ENCODE measurements around the gene PDE8A.

Gene PDE8A

DNA sequence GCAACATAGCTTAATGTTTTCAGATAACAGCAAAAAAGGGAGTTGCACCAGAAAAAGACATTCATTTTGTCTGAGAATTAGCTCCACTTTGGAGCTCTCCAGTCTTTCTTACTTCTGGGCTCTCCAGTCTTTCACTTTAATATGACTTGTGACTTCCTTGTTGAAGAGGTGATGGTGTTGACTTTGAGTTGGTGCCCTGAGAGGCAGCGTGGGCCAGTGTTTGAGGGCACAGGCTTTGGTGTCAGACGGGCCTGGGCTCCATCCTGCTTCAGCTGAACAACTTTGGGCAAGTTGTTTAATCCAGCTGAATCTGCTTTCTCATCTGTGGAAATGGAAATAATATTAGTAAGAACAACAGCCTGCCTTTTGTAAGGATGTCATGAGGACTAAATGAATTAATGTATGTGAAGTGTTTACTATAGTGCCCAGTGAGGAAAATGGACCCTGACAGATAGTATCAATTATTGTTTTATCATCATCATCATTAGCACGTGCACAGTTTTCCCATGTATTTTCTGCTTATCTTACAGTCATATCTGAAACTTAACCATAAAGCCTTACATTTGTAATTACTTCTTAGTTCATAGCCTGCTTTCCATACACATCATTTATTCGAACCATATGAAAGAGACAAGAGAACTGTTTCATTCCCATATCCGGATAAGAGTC is 108.4 kb downstream of the PDE8A start:
- no peak for DNase-seq (ENCODE audit: low read depth in 2 of 2)

DNA sequence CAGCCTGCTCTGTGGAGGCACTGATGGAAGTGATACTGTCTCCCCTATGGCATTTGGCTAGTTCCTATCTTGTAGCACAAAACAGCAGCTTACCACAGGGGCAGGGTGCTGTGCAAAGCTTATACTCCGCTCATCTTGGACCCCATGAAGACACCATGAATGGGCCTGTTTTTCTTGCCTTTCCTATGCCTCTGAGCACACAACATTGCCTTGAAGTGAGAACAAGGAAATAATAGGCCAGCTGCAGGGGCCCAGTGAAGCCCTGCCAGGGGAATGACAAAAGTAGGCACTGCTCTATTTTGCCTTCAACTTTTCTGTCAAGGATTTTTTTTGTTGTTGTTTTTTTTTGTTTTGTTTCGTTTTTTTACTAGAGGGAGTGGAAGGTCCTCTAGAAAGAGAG is 110.3 kb downstream of the PDE8A start:
- DNase-seq (ENCODE audit: low read depth in 2 of 2) = no peak

DNA sequence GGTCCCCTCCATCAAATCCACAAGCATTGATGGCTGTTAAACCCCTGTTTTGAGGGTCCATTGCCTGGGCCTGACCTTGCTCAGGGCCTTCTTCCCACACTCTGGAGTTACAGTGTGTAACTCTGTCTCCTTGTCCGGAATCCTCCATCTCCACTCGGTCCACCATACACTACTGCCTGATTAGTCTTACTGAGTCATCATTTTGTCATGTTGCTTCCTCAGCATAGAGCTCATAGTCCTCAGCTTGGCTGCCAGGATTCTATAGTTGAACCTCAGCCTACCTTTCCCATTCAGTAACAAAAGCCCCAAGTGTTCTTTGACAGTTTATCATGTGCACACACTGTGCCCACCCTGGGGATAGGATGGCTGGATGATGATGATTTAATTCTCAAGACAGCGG is 113.0 kb downstream of the PDE8A start:
- DNase-seq (ENCODE audit: low read depth in 2 of 2) = no peak

DNA sequence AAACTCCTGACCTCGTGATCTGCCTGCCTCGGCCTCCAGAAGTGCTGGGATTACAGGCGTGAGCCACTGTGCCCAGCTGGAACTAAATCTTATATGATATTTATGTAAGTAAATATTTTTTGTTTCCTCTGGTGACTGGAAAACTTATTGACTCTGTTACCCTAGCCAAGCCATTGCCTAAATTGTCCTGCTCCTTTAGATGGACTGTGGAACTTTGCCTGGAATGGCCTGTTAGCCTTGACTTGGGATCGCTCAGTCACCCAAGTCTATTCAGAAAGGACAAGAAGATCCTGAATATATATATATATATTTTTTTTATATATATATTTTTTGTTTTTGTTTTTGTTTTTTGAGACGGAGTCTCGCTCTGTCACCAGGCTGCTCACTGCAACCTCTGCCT is 113.9 kb downstream of the PDE8A start:
- DNase-seq (ENCODE audit: low read depth in 2 of 2) = no peak

DNA sequence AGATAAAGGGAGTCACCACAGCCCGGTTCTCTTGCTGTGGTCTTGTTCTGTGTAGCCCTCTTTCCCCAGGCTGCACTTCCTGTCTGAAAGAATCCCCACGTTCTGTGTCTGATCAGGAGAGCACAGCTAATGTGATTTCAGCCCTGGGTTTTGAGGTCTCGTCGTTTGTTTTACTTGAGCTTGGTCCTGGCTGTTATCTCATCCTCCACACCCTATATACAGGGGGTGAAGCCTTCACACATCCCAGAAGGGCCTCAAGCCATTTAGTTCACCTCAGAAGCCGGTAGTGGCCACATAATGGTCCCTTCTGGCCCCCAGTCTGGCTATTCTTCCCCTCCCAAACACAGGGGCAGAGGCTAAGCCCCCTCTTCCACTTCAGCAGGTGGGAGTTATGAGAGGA is 115.6 kb downstream of the PDE8A start:
- no peak for DNase-seq (ENCODE audit: low read depth in 2 of 2)

DNA sequence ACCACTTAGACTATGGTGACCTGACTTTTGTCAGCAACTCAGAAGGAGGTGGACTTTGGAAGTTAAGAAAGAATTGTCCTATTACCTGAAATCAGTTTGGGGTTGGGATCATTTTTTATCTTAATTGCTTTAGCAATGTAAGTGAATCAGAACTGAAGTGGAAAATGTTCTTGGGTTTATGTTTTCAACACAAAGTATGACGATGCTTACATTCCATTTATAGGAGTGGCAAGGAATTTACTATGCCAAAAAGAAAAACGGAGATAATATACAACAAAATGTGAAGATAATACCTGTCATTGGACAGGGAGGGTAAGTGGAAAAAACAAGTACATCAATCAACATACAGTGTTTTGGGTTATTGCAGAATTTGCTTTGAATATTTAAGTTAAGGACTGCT is 116.1 kb downstream of the PDE8A start:
- DNase-seq (ENCODE audit: low read depth in 2 of 2) = no peak

DNA sequence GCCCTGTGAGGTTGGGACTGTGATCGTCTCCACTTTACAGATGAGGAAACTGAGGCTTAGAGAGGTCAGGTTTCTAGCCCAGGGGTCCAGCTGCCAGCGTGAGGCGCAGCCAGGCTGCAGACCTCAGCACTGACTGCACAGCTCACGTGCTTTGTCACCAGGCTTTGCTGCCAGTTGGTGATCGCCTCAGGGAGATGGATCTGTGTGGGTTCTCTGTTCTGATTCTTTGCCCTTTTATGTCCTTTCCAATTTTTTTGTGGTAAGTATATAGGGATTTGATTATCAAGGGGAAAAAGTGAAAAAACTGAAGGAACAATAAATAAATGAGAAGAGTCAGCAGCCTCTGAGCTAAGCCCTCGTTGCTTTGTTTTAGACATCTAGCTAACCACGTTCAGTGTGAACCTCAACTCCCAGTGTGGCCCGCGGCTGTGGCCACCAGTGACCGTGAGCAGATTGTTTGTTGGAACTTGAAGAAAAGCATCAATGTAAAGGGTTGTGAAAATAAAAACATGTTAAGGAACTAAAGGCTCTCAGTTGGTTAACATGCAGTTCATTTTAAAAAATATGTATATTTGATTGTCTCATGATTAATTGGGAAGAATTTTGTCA is 117.6 kb downstream of the PDE8A start:
- DNase-seq (ENCODE audit: low read depth in 2 of 2) = no peak

DNA sequence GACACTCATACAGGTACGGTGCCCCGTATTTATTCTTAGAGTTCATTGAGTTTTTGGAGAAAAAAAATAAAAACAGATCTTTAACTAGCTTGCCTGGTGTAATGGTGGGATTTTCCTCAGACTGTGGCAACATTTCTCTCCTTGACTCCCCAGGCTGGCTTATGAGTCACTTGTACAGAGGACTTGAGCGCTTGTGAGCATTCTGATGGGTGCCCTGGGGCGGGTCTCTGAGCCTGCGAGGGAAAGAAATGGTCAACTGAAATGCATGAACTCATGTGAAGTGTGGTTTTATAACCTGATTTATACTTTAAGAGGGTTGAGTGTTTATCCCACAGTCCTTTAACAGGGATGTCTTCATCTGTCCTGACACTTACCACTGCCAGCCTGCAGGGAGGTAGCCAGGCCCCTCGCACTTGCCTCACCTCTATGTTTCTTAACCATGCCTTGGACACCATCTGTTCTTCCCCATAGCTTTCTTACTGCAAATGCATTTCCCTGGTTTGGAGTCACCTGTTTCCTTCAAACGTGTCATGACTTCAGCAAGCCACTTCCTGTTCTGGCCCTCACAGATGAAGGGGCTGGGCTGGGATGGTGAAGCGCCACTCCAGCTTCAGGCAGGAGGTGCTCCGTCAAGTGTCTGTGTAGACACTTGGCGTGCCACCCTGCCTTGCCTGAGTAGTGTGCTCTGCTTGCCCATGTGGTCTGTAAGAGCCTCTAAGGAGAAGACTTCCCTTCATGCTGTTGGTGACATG is 118.7 kb downstream of the PDE8A start:
- no peak for DNase-seq (ENCODE audit: low read depth in 2 of 2)

DNA sequence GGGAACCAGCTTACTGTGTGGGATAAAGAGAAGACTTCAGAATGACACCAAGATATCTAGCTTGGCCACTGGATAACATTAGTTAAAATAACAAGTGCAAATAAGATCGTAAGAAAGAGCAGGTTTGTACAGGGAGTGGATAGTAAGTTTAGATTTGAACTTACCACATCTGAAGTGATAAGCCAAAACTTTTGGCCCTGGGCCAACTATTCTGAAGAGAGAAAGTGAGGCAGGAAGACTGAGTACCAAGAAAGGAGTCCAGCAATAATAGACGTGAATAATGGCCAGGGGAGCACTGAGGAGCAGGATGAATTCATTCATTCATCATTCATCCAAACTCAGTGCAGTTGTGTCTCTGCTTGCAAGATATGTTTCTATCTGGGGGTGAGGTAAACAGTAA is 122.9 kb downstream of the PDE8A start:
- no peak for DNase-seq (ENCODE audit: low read depth in 2 of 2)

DNA sequence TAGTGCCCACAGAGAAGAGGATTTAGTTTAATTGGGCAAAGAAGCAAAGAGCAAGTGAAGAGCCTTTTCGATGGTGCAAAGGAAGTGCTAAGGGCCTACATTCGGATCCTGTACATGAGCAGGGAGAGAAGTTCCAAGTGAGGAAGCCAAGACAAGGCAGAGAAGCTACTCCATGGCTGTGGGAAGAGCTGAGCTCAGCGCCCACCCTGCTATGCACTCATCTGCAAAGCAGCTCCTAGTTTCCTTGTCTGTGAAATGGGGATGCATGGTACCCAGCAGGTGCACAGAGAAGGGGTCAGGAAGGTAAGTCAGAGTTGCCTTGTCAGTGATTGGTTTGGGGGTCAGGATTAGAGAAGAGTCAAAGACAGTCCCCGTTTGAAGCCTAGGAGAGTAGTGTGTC is 126.5 kb downstream of the PDE8A start:
- DNase-seq (ENCODE audit: low read depth in 2 of 2) = no peak

DNA sequence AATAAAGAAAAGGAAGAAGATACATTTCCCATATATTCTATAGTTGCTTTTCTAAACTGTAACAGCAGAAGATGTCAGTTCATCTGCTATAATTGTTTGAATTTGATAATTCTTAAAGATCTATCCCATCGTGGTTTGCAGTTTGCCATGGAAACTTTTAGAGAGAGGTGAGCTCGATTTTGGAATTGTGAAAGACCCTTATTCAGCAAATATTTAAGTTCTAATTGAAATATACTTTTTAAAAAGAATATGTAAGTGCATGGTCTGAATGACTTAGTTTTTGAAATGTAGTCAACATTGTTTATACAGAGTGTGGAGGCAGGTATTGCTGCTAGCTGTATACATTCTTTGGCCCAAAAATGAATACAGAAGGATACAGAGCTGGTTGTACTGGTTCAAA is 127.7 kb downstream of the PDE8A start:
- no peak for DNase-seq (ENCODE audit: low read depth in 2 of 2)

DNA sequence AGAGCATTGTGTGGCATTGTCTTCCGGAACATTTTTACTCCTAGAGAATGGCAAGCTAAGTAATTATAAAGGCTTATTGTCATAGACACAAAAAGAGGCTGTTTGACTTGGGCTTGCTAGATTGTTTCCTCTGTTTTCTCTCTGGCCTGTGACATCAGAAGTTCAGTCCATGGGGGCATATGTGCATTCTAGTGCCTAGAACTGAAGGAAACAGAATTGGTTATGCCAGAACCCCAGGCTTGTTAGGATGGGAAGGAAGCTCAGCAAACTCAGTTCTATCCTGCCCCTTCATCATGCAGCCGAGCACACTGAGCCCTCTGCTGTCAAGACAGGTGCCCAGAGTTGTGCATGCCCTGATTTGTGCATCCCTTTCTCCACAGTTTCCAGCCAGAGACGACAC is 131.3 kb downstream of the PDE8A start:
- no peak for DNase-seq (ENCODE audit: low read depth in 2 of 2)

DNA sequence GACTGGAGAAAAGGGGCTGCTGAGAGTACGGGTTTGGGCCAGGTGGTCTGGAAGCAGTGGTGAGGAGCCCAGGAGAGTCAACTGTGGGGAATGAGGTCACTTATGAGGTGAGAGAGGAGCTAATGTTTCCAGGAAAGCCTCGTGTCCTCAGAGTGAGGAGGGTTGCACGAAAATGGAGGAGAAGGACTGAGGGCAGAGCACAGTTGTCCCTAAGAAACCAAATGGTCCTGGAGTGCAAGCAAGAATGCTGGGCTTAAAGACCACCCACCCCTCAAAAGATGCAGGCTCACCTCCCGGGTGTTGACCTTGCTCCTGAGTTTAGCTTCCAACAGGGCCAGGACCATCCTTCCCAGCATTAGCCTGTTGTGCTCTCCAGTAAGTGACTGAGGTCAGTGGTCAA is 133.2 kb downstream of the PDE8A start:
- DNase-seq (ENCODE audit: low read depth in 2 of 2) = no peak

DNA sequence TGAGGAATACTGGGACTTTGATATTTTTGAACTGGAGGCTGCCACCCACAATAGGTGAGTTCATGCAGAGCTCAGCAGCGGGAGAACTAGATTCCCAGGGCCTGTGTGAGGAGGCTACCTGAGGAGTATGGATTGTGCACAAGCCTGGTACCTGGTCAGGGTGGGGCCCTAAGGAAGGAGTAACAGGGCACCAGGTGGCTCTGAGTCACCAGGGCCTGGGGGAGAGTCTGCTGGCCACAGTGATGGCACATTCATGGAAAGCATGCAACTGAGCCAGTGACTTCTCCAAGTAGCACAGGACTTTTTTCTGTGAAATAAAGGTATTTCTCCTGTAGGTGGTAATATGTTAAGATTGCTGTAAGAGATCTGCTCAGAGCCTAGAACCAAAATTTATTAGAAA is 134.4 kb downstream of the PDE8A start:
- DNase-seq (ENCODE audit: low read depth in 2 of 2) = no peak

DNA sequence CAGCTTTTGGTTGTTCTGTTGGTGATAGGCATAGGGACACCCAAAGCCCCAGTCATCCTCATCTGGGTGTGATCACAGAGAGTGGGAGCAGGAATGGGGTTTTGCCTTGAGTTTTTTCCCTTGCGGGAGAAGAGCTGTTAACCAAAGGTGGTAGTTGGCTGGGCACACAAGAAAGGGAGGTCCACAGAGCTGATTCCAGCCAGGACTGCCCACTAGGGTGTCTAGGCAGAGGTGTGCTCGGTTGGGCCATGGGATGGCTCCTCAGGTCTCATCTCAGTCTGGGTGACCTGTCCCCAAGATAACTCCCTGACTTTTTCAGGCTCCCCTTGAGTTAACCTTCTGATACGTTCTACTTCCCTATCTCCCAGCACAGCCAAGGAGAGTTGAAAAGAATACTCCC is 134.8 kb downstream of the PDE8A start:
- no peak for DNase-seq (ENCODE audit: low read depth in 2 of 2)

DNA sequence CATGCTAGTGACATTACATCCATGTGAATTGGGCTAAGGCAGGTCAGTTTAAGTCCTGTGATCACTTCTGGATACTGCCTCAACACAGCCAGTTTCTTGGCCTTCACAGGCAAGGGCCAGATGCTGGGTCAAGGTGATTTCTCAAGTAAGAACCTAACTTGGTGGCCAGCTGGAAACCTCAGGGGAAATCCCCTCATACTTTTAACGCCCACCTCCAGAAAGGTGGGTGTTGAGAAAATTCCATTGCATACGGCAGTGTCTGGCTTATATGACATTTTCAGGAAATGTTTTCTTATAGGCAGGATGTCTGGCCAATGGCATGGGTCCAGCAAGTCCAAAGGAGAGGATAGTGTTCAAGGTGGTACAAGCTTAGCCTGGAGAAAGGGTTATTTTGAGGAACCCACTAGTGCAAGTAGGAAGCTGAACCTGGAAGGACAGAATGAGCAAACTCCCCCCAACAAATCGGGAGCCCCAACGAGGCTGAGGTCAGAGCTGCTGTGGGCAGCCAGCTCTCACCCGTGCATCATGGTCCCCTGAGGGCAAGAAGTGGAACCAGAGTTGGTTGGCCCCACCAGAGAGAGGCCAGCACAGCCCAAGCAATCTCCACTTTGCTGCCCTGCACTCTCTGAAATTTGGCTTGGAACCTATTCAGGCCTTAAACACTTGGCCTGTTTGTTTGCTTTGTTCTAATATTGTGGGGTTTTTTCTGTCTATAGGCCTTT is 135.4 kb downstream of the PDE8A start:
- DNase-seq (ENCODE audit: low read depth in 2 of 2) = no peak

DNA sequence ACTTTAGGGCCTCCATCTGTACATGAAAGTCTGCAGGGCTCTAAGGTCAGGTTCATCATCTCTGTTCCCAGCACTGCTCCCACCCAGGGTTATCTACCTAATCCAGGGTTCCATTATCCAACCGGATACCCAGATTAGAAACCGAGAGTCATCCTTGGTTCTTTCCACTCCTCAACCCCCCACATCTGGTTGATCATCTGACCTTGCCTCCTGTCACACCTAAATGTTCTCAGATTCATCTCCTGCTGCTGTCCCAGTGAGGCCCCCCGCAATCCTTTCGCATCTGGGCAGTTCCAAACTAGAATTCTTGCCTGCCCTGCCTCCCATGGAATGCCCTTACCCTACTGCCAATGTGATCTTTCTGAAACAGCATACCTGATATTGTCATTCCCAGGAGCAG is 136.5 kb downstream of the PDE8A start:
- DNase-seq (ENCODE audit: low read depth in 2 of 2) = no peak

DNA sequence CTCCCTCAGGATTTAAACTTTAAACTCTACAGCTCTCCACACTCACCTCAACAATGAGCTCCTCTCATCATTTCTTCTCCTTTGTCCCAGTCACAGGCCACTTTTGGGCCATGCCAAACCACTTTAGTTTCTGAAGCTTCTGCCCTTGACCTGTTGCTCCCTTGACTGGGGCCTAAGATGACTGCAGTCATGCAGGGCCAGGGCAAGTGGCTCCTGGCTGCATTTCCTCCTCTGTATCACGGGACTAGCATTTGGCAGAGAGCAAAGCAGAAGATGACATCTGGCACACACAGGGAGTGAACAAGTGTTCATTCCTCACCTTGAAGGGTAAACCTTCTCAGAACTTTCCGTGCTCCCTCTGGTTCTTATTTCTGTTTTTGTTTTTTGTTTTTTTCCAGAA is 136.9 kb downstream of the PDE8A start:
- DNase-seq (ENCODE audit: low read depth in 2 of 2) = no peak

DNA sequence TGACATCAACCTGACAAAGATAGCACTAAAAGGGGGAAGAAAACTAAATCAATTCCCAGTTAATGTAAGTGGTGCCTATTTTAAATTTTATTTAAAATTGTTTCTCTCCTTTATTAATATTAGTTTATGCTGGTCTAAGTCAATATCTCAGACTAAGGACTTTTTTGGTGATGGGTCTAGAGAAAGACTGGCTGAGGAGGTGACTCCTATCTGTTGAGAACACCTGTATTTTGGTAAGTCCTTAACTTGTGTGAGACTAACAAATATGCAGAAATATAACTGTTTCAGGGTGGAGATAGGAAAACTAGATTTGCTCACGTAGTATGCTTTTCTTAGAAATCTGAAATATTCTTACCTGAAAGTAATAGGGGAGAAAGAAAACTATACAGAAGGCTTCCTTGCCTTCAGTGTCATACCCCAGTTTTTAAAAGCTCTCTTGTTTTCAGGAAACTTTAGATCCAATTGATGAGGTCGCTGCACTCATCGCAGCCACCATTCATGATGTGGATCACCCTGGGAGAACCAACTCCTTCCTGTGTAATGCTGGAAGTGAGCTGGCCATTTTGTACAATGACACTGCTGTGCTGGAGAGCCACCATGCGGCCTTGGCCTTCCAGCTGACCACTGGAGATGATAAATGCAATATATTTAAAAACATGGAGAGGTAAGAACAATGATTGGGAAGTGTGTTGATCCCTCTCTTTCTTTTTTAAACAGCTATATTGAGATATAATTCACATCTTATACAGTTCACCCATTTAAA is 138.9 kb downstream of the PDE8A start:
- no peak for DNase-seq (ENCODE audit: low read depth in 2 of 2)

DNA sequence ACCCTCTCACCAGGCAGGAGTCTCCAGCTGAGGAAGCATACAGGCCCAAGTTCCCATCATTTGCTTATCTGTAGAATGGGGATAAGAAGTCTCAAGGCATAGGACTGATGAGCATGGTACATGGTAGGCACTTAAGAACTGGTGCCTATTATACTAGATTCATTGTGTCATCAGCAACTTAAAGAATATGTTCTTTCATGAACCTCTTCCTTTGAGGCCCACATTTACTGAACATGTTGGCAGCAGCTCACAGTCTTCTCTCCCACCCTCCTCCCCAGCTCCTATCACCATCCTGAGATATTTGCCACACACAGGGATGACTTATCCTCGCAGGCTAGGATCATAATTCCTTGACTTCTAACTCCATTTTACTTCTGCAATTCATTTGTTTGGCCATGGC is 142.5 kb downstream of the PDE8A start:
- no peak for DNase-seq (ENCODE audit: low read depth in 2 of 2)

DNA sequence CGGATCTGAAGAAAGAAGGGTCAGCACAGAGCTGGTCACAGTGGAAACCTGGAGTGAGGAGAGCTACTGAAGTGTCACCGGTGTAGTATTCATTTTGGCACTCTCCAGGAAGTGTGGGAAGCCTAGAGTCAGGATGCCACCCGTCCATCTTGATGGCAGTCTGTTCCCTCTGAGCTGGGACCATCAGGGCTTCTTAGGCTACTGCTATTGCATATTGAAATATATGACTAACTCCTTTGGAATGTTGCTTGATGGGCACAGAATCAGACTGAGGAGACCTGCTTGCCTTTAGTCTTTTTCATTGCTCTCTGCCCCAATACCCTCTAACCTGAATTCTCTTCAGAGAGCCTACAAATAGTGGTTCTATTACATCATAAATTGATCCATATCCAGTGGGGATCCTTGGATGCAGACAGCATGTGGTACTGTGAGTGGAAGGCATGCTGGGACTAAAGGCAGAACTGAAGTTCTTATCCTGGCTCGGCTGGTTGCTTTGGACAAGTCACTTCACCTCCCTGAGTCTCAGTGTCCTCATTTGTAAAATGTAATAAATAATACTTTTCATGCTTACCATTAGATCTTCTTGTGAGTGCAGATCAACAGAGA is 143.5 kb downstream of the PDE8A start:
- no peak for DNase-seq (ENCODE audit: low read depth in 2 of 2)

DNA sequence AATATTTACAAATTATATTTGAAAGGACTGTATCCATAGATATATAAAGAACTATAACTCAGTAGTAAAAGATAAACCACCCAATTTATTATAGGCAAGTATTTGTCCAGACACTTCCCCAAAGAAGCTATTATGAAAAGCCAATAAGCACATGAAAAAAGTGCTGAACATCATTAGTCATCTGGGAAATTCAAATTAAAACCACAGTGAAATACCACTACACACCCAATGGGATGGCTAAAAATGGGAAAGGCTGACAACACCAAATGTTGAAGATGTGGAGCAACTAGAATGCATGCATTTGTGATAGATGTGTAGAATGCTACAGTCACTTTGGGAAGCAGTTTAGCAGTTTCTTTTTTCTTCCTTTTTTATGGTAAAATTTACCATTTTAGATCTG is 147.0 kb downstream of the PDE8A start:
- no peak for DNase-seq (ENCODE audit: low read depth in 2 of 2)

Measured in stimulated activated CD4-positive, alpha-beta T cell treated with anti-CD3 and anti-CD28 coated beads, Interleukin-1b, Interleukin-23, amount 100 ng/mL, for 1 hour (primary cell).